PFSK-1 (cell line): ENCODE data around the gene KCNH8.

Source experiments
- FOXP2 ChIP-seq: optimal IDR thresholded peaks from 2 replicates; pipeline ENCODE3; 2011; ENCODE audit warnings: borderline replicate concordance, control low read depth, inconsistent platforms; ENCODE audit not compliant: insufficient read depth; ENCODE audit errors: extremely low read length, extremely low read depth
- POLR2AphosphoS5 ChIP-seq: IDR thresholded peaks from 2 replicates; pipeline ENCODE4 v1.6.1; 2012; ENCODE audit warnings: low read depth, mild to moderate bottlenecking, control low read depth, low read length, moderate library complexity
- SIN3A ChIP-seq: IDR thresholded peaks from 2 replicates; pipeline ENCODE4 v1.6.1; 2012; ENCODE audit warnings: mild to moderate bottlenecking, low read length, moderate library complexity, borderline replicate concordance; ENCODE audit not compliant: insufficient read depth
- TAF1 ChIP-seq: IDR thresholded peaks from 2 replicates; pipeline ENCODE4 v1.6.1; 2012; ENCODE audit warnings: low read length, control low read depth, borderline replicate concordance; ENCODE audit not compliant: insufficient read depth
- TF ChIP-seq, protein P1 (sequence below), 2 experiments: IDR thresholded peaks; 2 replicates each; pipeline versions ENCODE4 v1.6.1 to v1.8.0; 2011 to 2012; ENCODE audit warnings: low read depth in 2 of 2, low read length in 2 of 2, control low read depth in 1 of 2, inconsistent platforms in 1 of 2, mild to moderate bottlenecking in 1 of 2, moderate library complexity in 1 of 2; ENCODE audit not compliant: insufficient read depth in 1 of 2

The KCNH8 gene

GRCh38 chr3:19154693-19155250 is 6.5 kb downstream of the KCNH8 start:
- TF ChIP-seq FOXP2 (no peak), SIN3A (no peak), POLR2AphosphoS5 (no peak), TAF1 (no peak)
- TF ChIP-seq, protein P1, sequence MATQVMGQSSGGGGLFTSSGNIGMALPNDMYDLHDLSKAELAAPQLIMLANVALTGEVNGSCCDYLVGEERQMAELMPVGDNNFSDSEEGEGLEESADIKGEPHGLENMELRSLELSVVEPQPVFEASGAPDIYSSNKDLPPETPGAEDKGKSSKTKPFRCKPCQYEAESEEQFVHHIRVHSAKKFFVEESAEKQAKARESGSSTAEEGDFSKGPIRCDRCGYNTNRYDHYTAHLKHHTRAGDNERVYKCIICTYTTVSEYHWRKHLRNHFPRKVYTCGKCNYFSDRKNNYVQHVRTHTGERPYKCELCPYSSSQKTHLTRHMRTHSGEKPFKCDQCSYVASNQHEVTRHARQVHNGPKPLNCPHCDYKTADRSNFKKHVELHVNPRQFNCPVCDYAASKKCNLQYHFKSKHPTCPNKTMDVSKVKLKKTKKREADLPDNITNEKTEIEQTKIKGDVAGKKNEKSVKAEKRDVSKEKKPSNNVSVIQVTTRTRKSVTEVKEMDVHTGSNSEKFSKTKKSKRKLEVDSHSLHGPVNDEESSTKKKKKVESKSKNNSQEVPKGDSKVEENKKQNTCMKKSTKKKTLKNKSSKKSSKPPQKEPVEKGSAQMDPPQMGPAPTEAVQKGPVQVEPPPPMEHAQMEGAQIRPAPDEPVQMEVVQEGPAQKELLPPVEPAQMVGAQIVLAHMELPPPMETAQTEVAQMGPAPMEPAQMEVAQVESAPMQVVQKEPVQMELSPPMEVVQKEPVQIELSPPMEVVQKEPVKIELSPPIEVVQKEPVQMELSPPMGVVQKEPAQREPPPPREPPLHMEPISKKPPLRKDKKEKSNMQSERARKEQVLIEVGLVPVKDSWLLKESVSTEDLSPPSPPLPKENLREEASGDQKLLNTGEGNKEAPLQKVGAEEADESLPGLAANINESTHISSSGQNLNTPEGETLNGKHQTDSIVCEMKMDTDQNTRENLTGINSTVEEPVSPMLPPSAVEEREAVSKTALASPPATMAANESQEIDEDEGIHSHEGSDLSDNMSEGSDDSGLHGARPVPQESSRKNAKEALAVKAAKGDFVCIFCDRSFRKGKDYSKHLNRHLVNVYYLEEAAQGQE (IDR thresholded peaks at IDR 0.05; ENCODE audit: insufficient read depth in 1 of 2, low read depth in 2 of 2, low read length in 2 of 2), result no peak

- TF ChIP-seq POLR2AphosphoS5, result no peak
- TF ChIP-seq, protein P1 (IDR thresholded peaks at IDR 0.05; ENCODE audit: insufficient read depth in 1 of 2, low read depth in 2 of 2, low read length in 2 of 2), result no peak
- no peak for TF ChIP-seq SIN3A
- no peak for TF ChIP-seq TAF1
- no peak for TF ChIP-seq FOXP2
Measured at GRCh38 chr3:19155375-19155774, 7.1 kb downstream of the KCNH8 start.

DNA sequence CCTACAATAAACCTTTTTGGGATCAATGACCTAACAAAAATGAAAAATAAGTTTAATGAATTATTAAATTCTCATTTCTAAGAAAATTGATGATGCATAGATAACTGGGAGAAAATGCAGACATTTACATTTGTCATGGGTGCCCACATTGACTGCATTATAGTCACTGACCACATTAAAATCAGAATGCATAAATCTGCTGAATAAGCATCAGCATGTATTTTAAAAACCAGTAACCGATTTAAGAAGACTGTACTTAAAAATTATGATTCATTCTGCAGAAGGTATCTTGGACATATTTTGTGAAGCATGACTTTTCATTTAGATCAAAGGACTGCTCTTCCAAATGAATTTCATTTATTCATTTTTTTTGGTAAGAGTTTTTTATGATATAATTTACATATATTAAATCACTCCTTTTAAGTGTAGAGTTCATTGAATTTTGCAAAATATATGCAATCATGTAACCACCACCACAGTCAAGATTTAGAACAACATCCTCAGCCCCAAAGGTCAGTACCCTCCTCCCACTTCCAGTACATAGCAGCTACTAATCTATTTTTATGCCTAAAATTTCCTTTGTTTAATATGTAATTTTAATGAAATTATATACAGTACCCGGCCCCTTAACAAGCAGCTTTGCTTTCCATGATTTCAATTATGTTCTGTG is 11.8 kb downstream of the KCNH8 start:
- TF ChIP-seq FOXP2 (no peak), TAF1 (no peak), POLR2AphosphoS5 (no peak), SIN3A (no peak)
- TF ChIP-seq, protein P1 (IDR thresholded peaks at IDR 0.05; ENCODE audit: insufficient read depth in 1 of 2, low read depth in 2 of 2, low read length in 2 of 2), result no peak

DNA sequence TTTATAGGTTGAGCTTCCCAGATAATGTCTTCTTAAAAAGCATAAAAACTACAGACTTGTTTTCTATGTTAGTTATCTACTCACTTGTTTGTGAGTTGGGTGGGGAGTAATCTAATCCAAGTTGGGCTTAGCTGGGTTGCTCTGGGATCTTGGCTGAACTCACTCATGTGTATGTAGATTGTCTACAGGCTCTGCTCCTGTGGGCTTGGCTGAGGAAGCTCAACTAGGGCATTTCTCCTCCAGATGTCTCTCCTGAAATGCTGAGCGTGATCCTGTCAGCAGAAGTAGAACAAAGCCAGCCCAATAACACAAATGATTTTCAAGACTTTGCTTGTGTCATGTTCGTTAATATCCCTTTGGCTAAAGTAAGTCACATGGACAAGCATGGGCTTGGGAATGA is 17.3 kb downstream of the KCNH8 start:
- TF ChIP-seq SIN3A, result no peak
- TF ChIP-seq FOXP2, result no peak

DNA sequence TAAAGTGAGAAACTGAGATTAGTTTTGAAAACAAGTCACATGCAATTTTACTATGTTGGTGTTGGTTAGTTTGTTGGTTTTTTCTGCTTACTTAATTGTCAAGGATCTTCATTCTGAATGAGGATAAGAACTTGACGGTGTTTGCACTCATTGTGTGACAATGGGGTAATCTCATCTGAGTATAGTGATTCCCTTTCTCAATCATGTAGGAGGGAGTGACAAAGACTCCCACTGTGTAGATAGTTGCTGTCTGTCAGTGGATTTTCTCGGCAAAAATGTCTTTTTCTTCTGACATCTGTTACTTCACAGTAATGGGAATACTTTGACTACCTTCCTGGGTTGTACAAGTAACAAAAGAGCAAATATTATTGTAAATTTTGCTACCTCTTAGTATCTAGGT is 23.5 kb downstream of the KCNH8 start:
- TF ChIP-seq POLR2AphosphoS5 (no peak), SIN3A (no peak), TAF1 (no peak), FOXP2 (no peak)
- TF ChIP-seq, protein P1 (IDR thresholded peaks at IDR 0.05; ENCODE audit: insufficient read depth in 1 of 2, low read depth in 2 of 2, low read length in 2 of 2), result no peak
